ENCODE results near the gene SOD1. TPM values are rescaled to one million over a fixed set of nuclear protein-coding genes. Genes with fewer than 3 reads are reported as not detected.
A peak's percentile ranks its signal among the peaks of the same experiment; 100 is the strongest.

SOD1 gene
- total and polyA plus RNA-seq, 10 of the 15 experiments (the other 5 are each of a cell fraction or from before 2014, with no cell fraction given) = 171 to 710 (median 313) TPM

DNA sequence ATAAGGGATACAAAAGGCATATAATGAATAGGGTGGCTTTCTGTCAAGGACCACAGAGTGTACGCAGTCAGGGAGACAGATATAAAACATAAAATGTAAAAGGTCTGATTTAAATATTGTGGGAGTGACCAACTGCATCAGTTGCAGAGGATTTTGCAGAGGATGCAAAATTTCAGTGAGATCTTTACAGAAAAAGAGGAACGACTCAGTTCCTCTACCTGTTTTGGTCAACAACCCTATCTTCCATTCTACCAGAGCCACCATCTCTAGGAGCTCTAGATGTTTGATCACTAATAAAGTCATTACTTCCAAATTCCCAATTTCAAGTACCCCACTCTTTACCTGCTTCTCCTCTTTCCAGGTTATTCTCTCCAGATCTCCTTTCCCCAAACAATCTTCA, 16.5 kb downstream of the SOD1 start:
- in situ Hi-C loops (cut with MboI) (no loop called here), intact Hi-C loops (cut with micrococcal nuclease; ENCODE audit: unreplicated experiment) (no loop called here)
- H3K4me3 ChIP-seq = no peak overlapping the region
- H3K36me3 ChIP-seq (ENCODE audit: control insufficient read depth in 2 of 2, insufficient read depth in 2 of 2, low read length in 1 of 2) = peaks cover 3 to 7% of the 10 kb centered on the region in 2 experiments; a peak in 3 of 4 replicates
- ChIA-PET CTCF (no interaction called here), SMC1A (ENCODE audit: uncharacterized antibody, unreplicated experiment) (no interaction called here), POLR2A (no interaction called here), RAD21 (ENCODE audit: unreplicated experiment) (no interaction called here)
- peak; percentile 34; the same call in 2 of the 3 replicates for ATAC-seq
- no peak for FAIRE-seq
- no peaks in the 10 kb centered on the region for H3K4me1 ChIP-seq (ENCODE audit: control insufficient read depth, insufficient read depth, low read length)
- no peak overlapping the region for H3K4me2 ChIP-seq (ENCODE audit: control insufficient read depth, insufficient read depth)
- H2AFZ ChIP-seq (ENCODE audit: control insufficient read depth, low read depth, low read length) = no peak overlapping the region
- no peaks in the 10 kb centered on the region for H3K79me2 ChIP-seq (ENCODE audit: control insufficient read depth, insufficient read depth, low read length)
- H3K27me3 ChIP-seq (replicated peaks in 1 of 2; ENCODE audit: control insufficient read depth in 2 of 2, insufficient read depth in 2 of 2, low read length in 1 of 2) = no peaks in the 10 kb centered on the region
- TF ChIP-seq REST (IDR thresholded peaks at IDR 0.05; ENCODE audit: low read depth, low read length) (no peak), SPI1 (IDR thresholded peaks at IDR 0.05; ENCODE audit: borderline replicate concordance, insufficient read depth, low read depth, low read length) (peak; percentile 64)
- H4K20me1 ChIP-seq (ENCODE audit: control insufficient read depth, insufficient read depth) = no peaks in the 10 kb centered on the region
- no TSS peak for BruUV-seq (replicated peaks)
- H3K27ac ChIP-seq (ENCODE audit: control insufficient read depth, insufficient read depth) = no peak overlapping the region
- 46% methylated on average over 2 of the region's 2 CpGs for WGBS (ENCODE audit: insufficient coverage, insufficient replicate concordance, low lambda C conversion rate, missing lambda C conversion rate)
- no peak overlapping the region for H3K9ac ChIP-seq (ENCODE audit: control insufficient read depth, insufficient read depth, low read length)
- H3K9me3 ChIP-seq (replicated peaks; ENCODE audit: control insufficient read depth, insufficient read depth, low read length) = no peaks in the 10 kb centered on the region
- no peak for DNase-seq (ENCODE audit: low read depth, low spot score)

DNA sequence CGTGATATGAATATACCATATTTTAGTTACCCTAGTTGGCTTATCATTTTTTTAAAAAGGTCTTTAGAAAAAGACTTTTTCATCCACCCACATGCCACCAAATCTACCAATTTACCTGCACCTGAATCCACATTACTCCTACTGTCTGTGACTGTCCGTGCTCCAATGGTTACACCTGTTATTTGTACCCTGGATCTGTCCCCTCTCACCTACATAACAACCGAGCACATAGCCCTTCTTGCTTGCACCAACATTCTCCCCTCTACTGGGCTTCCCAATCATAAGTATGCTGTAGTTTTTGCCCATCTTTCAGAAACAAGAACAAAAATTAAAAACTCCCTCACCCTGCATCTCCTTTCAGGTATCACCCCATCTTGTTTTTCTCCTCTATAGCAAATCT, 17.6 kb downstream of the SOD1 start:
- no peak overlapping the region for H3K9ac ChIP-seq (ENCODE audit: control insufficient read depth, insufficient read depth, low read length)
- intact Hi-C loops (cut with micrococcal nuclease; ENCODE audit: unreplicated experiment) = no loop called here
- H3K27ac ChIP-seq (ENCODE audit: control insufficient read depth, insufficient read depth) = no peak overlapping the region
- ChIA-PET SMC1A (ENCODE audit: uncharacterized antibody, unreplicated experiment) (no interaction called here), RAD21 (ENCODE audit: unreplicated experiment) (no interaction called here), POLR2A (no interaction called here), CTCF (interaction anchor here (1.5 kb wide), 1 partner anchor 53 kb away, joined by 4 read pairs; no protein-coding TSS in a partner anchor)
- H3K4me2 ChIP-seq (ENCODE audit: control insufficient read depth, insufficient read depth) = no peak overlapping the region
- 98% methylated on average over 3 of the region's 3 CpGs for WGBS (ENCODE audit: insufficient coverage, insufficient replicate concordance, low lambda C conversion rate, missing lambda C conversion rate)
- in situ Hi-C loops (cut with MboI) = no loop called here
- no peaks in the 10 kb centered on the region for H3K4me1 ChIP-seq (ENCODE audit: control insufficient read depth, insufficient read depth, low read length)
- H2AFZ ChIP-seq (ENCODE audit: control insufficient read depth, low read depth, low read length) = no peak overlapping the region
- H3K4me3 ChIP-seq = no peak overlapping the region
- no peak for ATAC-seq
- no TSS peak for BruUV-seq (replicated peaks)
- no peaks in the 10 kb centered on the region for H4K20me1 ChIP-seq (ENCODE audit: control insufficient read depth, insufficient read depth)
- DNase-seq (ENCODE audit: low read depth, low spot score) = no peak
- peaks cover 0 to 7% of the 10 kb centered on the region in 2 experiments; a peak in 2 of 4 replicates for H3K36me3 ChIP-seq (ENCODE audit: control insufficient read depth in 2 of 2, insufficient read depth in 2 of 2, low read length in 1 of 2)
- H3K27me3 ChIP-seq (replicated peaks in 1 of 2; ENCODE audit: control insufficient read depth in 2 of 2, insufficient read depth in 2 of 2, low read length in 1 of 2) = no peaks in the 10 kb centered on the region
- no peaks in the 10 kb centered on the region for H3K9me3 ChIP-seq (replicated peaks; ENCODE audit: control insufficient read depth, insufficient read depth, low read length)
- no peak for FAIRE-seq
- no peaks in the 10 kb centered on the region for H3K79me2 ChIP-seq (ENCODE audit: control insufficient read depth, insufficient read depth, low read length)
- no peak for TF ChIP-seq EGR1 (IDR thresholded peaks at IDR 0.05; ENCODE audit: borderline replicate concordance in 1 of 2, low read depth in 2 of 2, low read length in 2 of 2)
- TF ChIP-seq TCF3 (IDR thresholded peaks at IDR 0.05; ENCODE audit: borderline replicate concordance, insufficient read depth, low read depth, low read length) = no peak
- TF ChIP-seq SMC3 (IDR thresholded peaks at IDR 0.05; ENCODE audit: borderline replicate concordance, low read length) = no peak
- no peak for TF ChIP-seq PAX8 (IDR thresholded peaks at IDR 0.05)
- TF ChIP-seq KLF5 (IDR thresholded peaks at IDR 0.05; ENCODE audit: partially characterized antibody) = no peak
- no peak for TF ChIP-seq MAX (IDR thresholded peaks at IDR 0.05; ENCODE audit: low read depth, low read length)
- TF ChIP-seq NFYB (IDR thresholded peaks at IDR 0.05; ENCODE audit: insufficient read depth, low read depth, low read length) = no peak
- no peak for TF ChIP-seq HDGF (IDR thresholded peaks at IDR 0.05)
- TF ChIP-seq ZNF207 (IDR thresholded peaks at IDR 0.05; ENCODE audit: borderline replicate concordance) = no peak
- TF ChIP-seq POLR2A (IDR thresholded peaks at IDR 0.05; ENCODE audit: low read depth, low read length) = no peak
- TF ChIP-seq, protein P1, sequence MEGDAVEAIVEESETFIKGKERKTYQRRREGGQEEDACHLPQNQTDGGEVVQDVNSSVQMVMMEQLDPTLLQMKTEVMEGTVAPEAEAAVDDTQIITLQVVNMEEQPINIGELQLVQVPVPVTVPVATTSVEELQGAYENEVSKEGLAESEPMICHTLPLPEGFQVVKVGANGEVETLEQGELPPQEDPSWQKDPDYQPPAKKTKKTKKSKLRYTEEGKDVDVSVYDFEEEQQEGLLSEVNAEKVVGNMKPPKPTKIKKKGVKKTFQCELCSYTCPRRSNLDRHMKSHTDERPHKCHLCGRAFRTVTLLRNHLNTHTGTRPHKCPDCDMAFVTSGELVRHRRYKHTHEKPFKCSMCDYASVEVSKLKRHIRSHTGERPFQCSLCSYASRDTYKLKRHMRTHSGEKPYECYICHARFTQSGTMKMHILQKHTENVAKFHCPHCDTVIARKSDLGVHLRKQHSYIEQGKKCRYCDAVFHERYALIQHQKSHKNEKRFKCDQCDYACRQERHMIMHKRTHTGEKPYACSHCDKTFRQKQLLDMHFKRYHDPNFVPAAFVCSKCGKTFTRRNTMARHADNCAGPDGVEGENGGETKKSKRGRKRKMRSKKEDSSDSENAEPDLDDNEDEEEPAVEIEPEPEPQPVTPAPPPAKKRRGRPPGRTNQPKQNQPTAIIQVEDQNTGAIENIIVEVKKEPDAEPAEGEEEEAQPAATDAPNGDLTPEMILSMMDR (IDR thresholded peaks at IDR 0.05 in 2 of 3, conservative IDR thresholded peaks at IDR 0.05 in 1 of 3; ENCODE audit: control insufficient read depth in 2 of 3, extremely low read depth in 1 of 3, insufficient read depth in 1 of 3, low read depth in 3 of 3, low read length in 3 of 3) = no peak

Measured in GM12878 (cell line).